ENCODE data around the gene RASSF9. TPM values are rescaled to one million over a fixed set of nuclear protein-coding genes. Genes with fewer than 3 reads are reported as not detected.

Gene RASSF9
- total and polyA plus RNA-seq, 12 donors = 0.84 to 15.2 (median 5.9) TPM

GRCh38 chr12:85872497-85873091, 36.4 kb upstream of the RASSF9 start:
- WGBS, 2 donors = 33% methylated on average over 3 of the region's 3 CpGs
- Histone ChIP-seq H3K27me3 (peaks cover 0 to 2% (median 0%) of the 10 kb centered on the region in 7 donors), H3K9me3 (no peaks in the 10 kb centered on the region), H3K27ac (no peak overlapping the region), H3K4me3 (no peak overlapping the region), H3K36me3 (no peaks in the 10 kb centered on the region), H3K4me1 (no peaks in the 10 kb centered on the region)
- peak in 1 of 8 donors; percentile 58 for ATAC-seq
- peak; percentile 44 to 85 (median 72) for TF ChIP-seq CTCF (IDR thresholded peaks at IDR 0.05)
- no peak for DNase-seq
- intact Hi-C loops (cut with DNase I) = loop anchor here in 5 of 10 donors (2.0 to 5.0 kb wide), 4 partner anchors 300 to 405 kb away; no protein-coding TSS in a partner anchor

GRCh38 chr12:85866986-85867776, 31.0 kb upstream of the RASSF9 start:
- H3K36me3 ChIP-seq = no peaks in the 10 kb centered on the region
- peak overlapping the region in 2 of 10 donors; percentile 20 to 50 for H3K27ac ChIP-seq
- H3K4me1 ChIP-seq = peaks cover 0 to 7% (median 0%) of the 10 kb centered on the region in 9 donors
- intact Hi-C loops (cut with DNase I) = loop anchor here (1.0 to 10.0 kb wide), 11 partner anchors 35 to 400 kb away; no protein-coding TSS in a partner anchor
- ATAC-seq = peak in 7 of 8 donors; percentile 78 to 90 (median 83)
- peaks cover 0 to 6% (median 0%) of the 10 kb centered on the region in 11 donors for H3K9me3 ChIP-seq
- H3K4me3 ChIP-seq = peak overlapping the region in 4 of 10 donors; percentile 5 to 28 (median 12)
- DNase-seq = peak in 1 of 2 donors; percentile 41
- TF ChIP-seq CTCF (IDR thresholded peaks at IDR 0.05) = peak; percentile 66 to 89 (median 80)
- no peaks in the 10 kb centered on the region for H3K27me3 ChIP-seq
- WGBS, 2 donors = 32 to 34% methylated on average over 5 of the region's 5 CpGs

GRCh38 chr12:85865890-85866289, 29.7 kb upstream of the RASSF9 start:
- peak in 1 of 2 donors; percentile 23 for DNase-seq
- Histone ChIP-seq H3K27me3 (no peaks in the 10 kb centered on the region), H3K36me3 (no peaks in the 10 kb centered on the region), H3K9me3 (peaks cover 0 to 6% (median 0%) of the 10 kb centered on the region in 11 donors), H3K4me3 (no peak overlapping the region), H3K4me1 (peaks cover 0 to 7% (median 0%) of the 10 kb centered on the region in 9 donors), H3K27ac (no peak overlapping the region)
- intact Hi-C loops (cut with DNase I) = loop anchor here (2.0 to 10.0 kb wide), 10 partner anchors 34 to 399 kb away; no protein-coding TSS in a partner anchor
- peak in 7 of 8 donors; percentile 33 to 79 (median 48) for ATAC-seq
- no peak for TF ChIP-seq CTCF (IDR thresholded peaks at IDR 0.05)
- WGBS, 2 donors = 71 to 73% methylated on average over 6 of the region's 6 CpGs

GRCh38 chr12:85856966-85857365, 20.8 kb upstream of the RASSF9 start:
- no peak overlapping the region for H3K4me3 ChIP-seq
- 80% methylated on average over 3 of the region's 3 CpGs for WGBS, 2 donors
- H3K27ac ChIP-seq = no peak overlapping the region
- H3K4me1 ChIP-seq = no peaks in the 10 kb centered on the region
- intact Hi-C loops (cut with DNase I) = no loop called here
- TF ChIP-seq CTCF (IDR thresholded peaks at IDR 0.05) = no peak
- DNase-seq = no peak
- H3K9me3 ChIP-seq = peaks cover 0 to 3% (median 0%) of the 10 kb centered on the region in 11 donors
- peak in 1 of 8 donors; percentile 29 for ATAC-seq
- no peaks in the 10 kb centered on the region for H3K27me3 ChIP-seq
- H3K36me3 ChIP-seq = no peaks in the 10 kb centered on the region
